Measurements from ENCODE around the gene RBMS1.

RBMS1 gene

GRCh38 chr2:160387558-160388262 is 105.9 kb downstream of the RBMS1 start:
- TF ChIP-seq TAF1 (IDR thresholded peaks at IDR 0.05; ENCODE audit: borderline replicate concordance, insufficient read depth, low read length): no peak
- TF ChIP-seq FOXP2 (optimal IDR thresholded peaks at IDR 0.05; ENCODE audit: borderline replicate concordance, extremely low read depth, extremely low read length, insufficient read depth): no peak
- no peak for TF ChIP-seq POLR2AphosphoS5 (IDR thresholded peaks at IDR 0.05; ENCODE audit: low read depth, low read length)
- TF ChIP-seq SIN3A (IDR thresholded peaks at IDR 0.05; ENCODE audit: borderline replicate concordance, insufficient read depth, low read length): no peak
- no peak for TF ChIP-seq REST (IDR thresholded peaks at IDR 0.05; ENCODE audit: insufficient read depth in 1 of 2, low read depth in 2 of 2, low read length in 2 of 2)

- TF ChIP-seq FOXP2 (optimal IDR thresholded peaks at IDR 0.05; ENCODE audit: borderline replicate concordance, extremely low read depth, extremely low read length, insufficient read depth) (no peak), POLR2AphosphoS5 (IDR thresholded peaks at IDR 0.05; ENCODE audit: low read depth, low read length) (no peak), REST (IDR thresholded peaks at IDR 0.05; ENCODE audit: insufficient read depth in 1 of 2, low read depth in 2 of 2, low read length in 2 of 2) (no peak), TAF1 (IDR thresholded peaks at IDR 0.05; ENCODE audit: borderline replicate concordance, insufficient read depth, low read length) (no peak), SIN3A (IDR thresholded peaks at IDR 0.05; ENCODE audit: borderline replicate concordance, insufficient read depth, low read length) (no peak)
Measured at GRCh38 chr2:160384791-160385190, 108.8 kb downstream of the RBMS1 start.

- TF ChIP-seq SIN3A (IDR thresholded peaks at IDR 0.05; ENCODE audit: borderline replicate concordance, insufficient read depth, low read length): no peak
- TF ChIP-seq POLR2AphosphoS5 (IDR thresholded peaks at IDR 0.05; ENCODE audit: low read depth, low read length): no peak
- TF ChIP-seq REST (IDR thresholded peaks at IDR 0.05; ENCODE audit: insufficient read depth in 1 of 2, low read depth in 2 of 2, low read length in 2 of 2): no peak
- no peak for TF ChIP-seq TAF1 (IDR thresholded peaks at IDR 0.05; ENCODE audit: borderline replicate concordance, insufficient read depth, low read length)
- TF ChIP-seq FOXP2 (optimal IDR thresholded peaks at IDR 0.05; ENCODE audit: borderline replicate concordance, extremely low read depth, extremely low read length, insufficient read depth): no peak
Measured at GRCh38 chr2:160381425-160381951, 112.1 kb downstream of the RBMS1 start.

- no peak for TF ChIP-seq POLR2AphosphoS5 (IDR thresholded peaks at IDR 0.05; ENCODE audit: low read depth, low read length)
Measured at GRCh38 chr2:160380611-160381010, 113.0 kb downstream of the RBMS1 start.

GRCh38 chr2:160380000-160380570 is 113.5 kb downstream of the RBMS1 start:
- TF ChIP-seq POLR2AphosphoS5 (IDR thresholded peaks at IDR 0.05; ENCODE audit: low read depth, low read length) (no peak), FOXP2 (optimal IDR thresholded peaks at IDR 0.05; ENCODE audit: borderline replicate concordance, extremely low read depth, extremely low read length, insufficient read depth) (no peak), TAF1 (IDR thresholded peaks at IDR 0.05; ENCODE audit: borderline replicate concordance, insufficient read depth, low read length) (no peak), SIN3A (IDR thresholded peaks at IDR 0.05; ENCODE audit: borderline replicate concordance, insufficient read depth, low read length) (no peak), REST (IDR thresholded peaks at IDR 0.05; ENCODE audit: insufficient read depth in 1 of 2, low read depth in 2 of 2, low read length in 2 of 2) (no peak)
